ENCODE measurements around the gene CHIT1. TPM values are rescaled to one million over a fixed set of nuclear protein-coding genes. Genes with fewer than 3 reads are reported as not detected.

Gene CHIT1
- total RNA-seq, 2 experiments from 2014 or later, result 0.41 to 0.94 TPM

Other genes starting within 250 kb of the CHIT1 start
- gene TMEM183A, start 222.3 kb downstream of the CHIT1 start, total RNA-seq, result 10 to 100 TPM; 75.7 to 78.7 TPM
- gene PPFIA4, start 203.2 kb downstream of the CHIT1 start, total RNA-seq, result 10 to 100 TPM in 1 of 2 experiments, 1 to 10 TPM in 1; 4.6 to 17.9 TPM
- gene MYOG, start 143.7 kb downstream of the CHIT1 start, total RNA-seq, result not detected
- not detected for gene ADORA1, start 101.9 kb downstream of the CHIT1 start, total RNA-seq
- gene MYBPH, start 53.8 kb downstream of the CHIT1 start, total RNA-seq, result not detected
- gene CHI3L1, start 43.0 kb downstream of the CHIT1 start, total RNA-seq, result not detected
- 100 to 1,000 TPM in 1 of 2 experiments, 10 to 100 TPM in 1; 72.2 to 142 TPM for gene BTG2, start 75.8 kb upstream of the CHIT1 start, total RNA-seq
- under 1 TPM in 1 of 2 experiments, not detected in 1; 0.19 TPM for gene FMOD, start 121.4 kb upstream of the CHIT1 start, total RNA-seq
- not detected for gene PRELP, start 246.1 kb upstream of the CHIT1 start, total RNA-seq

Data from activated CD8-positive, alpha-beta memory T cell treated with anti-CD3 and anti-CD28 coated beads, Interleukin-2, amount 10 ng/mL, durations not matched to agents 7 days and 5 days (primary cell).